Vagina (tissue), 2 donors: ENCODE measurements around the gene AZGP1.

ENCODE experiments used
- CTCF ChIP-seq, 3 experiments: fragments of 450-650 bp in 2 of 3; fragments of 200-600 bp in 1 of 3; sonication (generic) in 1 of 3; IDR thresholded peaks; one replicate each; pipeline ENCODE4 v1.5.1; 2017 to 2019; ENCODE audit warnings: antibody characterized with exemption in 3 of 3, mild to moderate bottlenecking in 2 of 3, moderate library complexity in 2 of 3
- POLR2AphosphoS5 ChIP-seq, 2 donors: sonication (generic); formaldehyde crosslinking; IDR thresholded peaks; one replicate each; pipeline ENCODE4 v1.9.0; 2017; ENCODE audit warnings: antibody characterized with exemption in 2 of 2, mild to moderate bottlenecking in 2 of 2, low read depth in 1 of 2; ENCODE audit not compliant: insufficient read depth in 1 of 2

GRCh38 chr7:99994819-99995218 lies 19.0 kb upstream of the AZGP1 start:
- TF ChIP-seq POLR2AphosphoS5 (IDR thresholded peaks at IDR 0.05; ENCODE audit: insufficient read depth in 1 of 2, low read depth in 1 of 2) (no peak), CTCF (IDR thresholded peaks at IDR 0.05) (no peak)
